IMR-90 (cell line): ENCODE measurements around the gene COL2A1. TPM values are rescaled to one million over a fixed set of nuclear protein-coding genes. Genes with fewer than 3 reads are reported as not detected.

Experiments
- ATAC-seq: fragments of 200-7000 bp; cut with Tn5 transposase; 2 replicates; pipeline ENCODE4 v1.9.1; 2020; ENCODE audit warnings: low read depth, mild to moderate bottlenecking, moderate library complexity
- BruUV-seq: library from RNA; stranded (reverse); fragments of 400-500 nt; replicated peaks from 2 replicates; lab custom pipeline; 2021; lab: Mats Ljungman, UMichigan
- CTCF ChIA-PET: fragments of 300-600 bp; formaldehyde crosslinking; extraction: SDS; loops from one replicate; lab custom pipeline; 2021; ENCODE audit warnings: antibody characterized with exemption; lab: Yijun Ruan, JAX
- POLR2A ChIA-PET: fragments of 300-600 bp; sonication (Branson Sonifier 250); formaldehyde crosslinking; loops from one replicate; lab custom pipeline; 2022; ENCODE audit warnings: antibody characterized with exemption; ENCODE audit not compliant: unreplicated experiment; lab: Charles Lee
- DNase-seq: peaks from one replicate; pipeline ENCODE4 v3.0.0; 2013
- H2AFZ ChIP-seq: replicated peaks from 2 replicates; pipeline ENCODE3; 2013; ENCODE audit warnings: low read length, mild to moderate bottlenecking; ENCODE audit not compliant: poor library complexity
- H2AK5ac ChIP-seq: 2 replicates; pipeline ENCODE4 v1.6.1; 2013; ENCODE audit warnings: low read depth, low read length, inconsistent platforms
- H2AK9ac ChIP-seq: replicated peaks from 2 replicates; pipeline ENCODE3; 2013; ENCODE audit warnings: mild to moderate bottlenecking, low read depth, low read length, moderate library complexity; ENCODE audit not compliant: poor library complexity
- H2BK120ac ChIP-seq: 2 replicates; pipeline ENCODE4 v1.6.1; 2013; ENCODE audit warnings: low read depth, low read length, inconsistent platforms
- H2BK15ac ChIP-seq: 3 replicates; pipeline ENCODE4 v1.6.1; 2013; ENCODE audit warnings: low read depth, low read length, inconsistent platforms
- H2BK20ac ChIP-seq: 2 replicates; pipeline ENCODE4 v1.6.1; 2013; ENCODE audit warnings: low read depth, mild to moderate bottlenecking, inconsistent platforms, low read length, moderate library complexity
- H2BK5ac ChIP-seq: 2 replicates; pipeline ENCODE4 v1.6.1; 2013; ENCODE audit warnings: mild to moderate bottlenecking, low read depth, low read length, inconsistent platforms; ENCODE audit not compliant: poor library complexity, severe bottlenecking
- H3K14ac ChIP-seq: replicated peaks from 2 replicates; pipeline ENCODE4 v1.6.1; 2013; ENCODE audit warnings: low read depth, low read length, inconsistent platforms
- H3K18ac ChIP-seq: 2 replicates; pipeline ENCODE4 v1.6.1; 2013; ENCODE audit warnings: low read depth, low read length, control low read depth
- H3K23ac ChIP-seq: 2 replicates; pipeline ENCODE4 v1.6.1; 2013; ENCODE audit warnings: low read depth, low read length, inconsistent platforms
- H3K27ac ChIP-seq: 2 replicates; pipeline ENCODE4 v1.5.1; 2013; ENCODE audit warnings: mild to moderate bottlenecking, control low read depth, low read length; ENCODE audit not compliant: insufficient read depth
- H3K27me3 ChIP-seq: 2 replicates; pipeline ENCODE4 v1.6.1; 2013; ENCODE audit warnings: low read length; ENCODE audit not compliant: control insufficient read depth, insufficient read depth
- H3K36me3 ChIP-seq: 2 replicates; pipeline ENCODE4 v1.6.1; 2013; ENCODE audit warnings: low read length, mixed read lengths; ENCODE audit not compliant: control insufficient read depth, insufficient read depth
- H3K4ac ChIP-seq: 2 replicates; pipeline ENCODE4 v1.6.1; 2013; ENCODE audit warnings: low read depth, low read length, inconsistent platforms
- H3K4me1 ChIP-seq: 2 replicates; pipeline ENCODE4 v1.6.1; 2013; ENCODE audit warnings: low read length, mixed read lengths; ENCODE audit not compliant: control insufficient read depth, insufficient read depth
- H3K4me2 ChIP-seq: 2 replicates; pipeline ENCODE4 v1.6.1; 2013; ENCODE audit warnings: low read depth, mild to moderate bottlenecking, control low read depth, low read length, moderate library complexity
- H3K4me3 ChIP-seq: 2 replicates; pipeline ENCODE4 v1.5.1; 2013; ENCODE audit warnings: low read depth, mild to moderate bottlenecking, control low read depth, low read length, moderate library complexity; ENCODE audit not compliant: insufficient read depth
- H3K56ac ChIP-seq: 2 replicates; pipeline ENCODE4 v1.6.1; 2013; ENCODE audit warnings: low read length, inconsistent platforms; ENCODE audit not compliant: insufficient read depth; ENCODE audit errors: extremely low read depth
- H3K79me1 ChIP-seq, 2 experiments: 2 replicates each; pipeline ENCODE4 v1.6.1; 2013; ENCODE audit warnings: low read length in 2 of 2, inconsistent platforms in 1 of 2, low read depth in 1 of 2
- H3K9ac ChIP-seq: 2 replicates; pipeline ENCODE4 v1.6.1; 2013; ENCODE audit warnings: low read depth, low read length, control low read depth
- H3K9me1 ChIP-seq: 2 replicates; pipeline ENCODE4 v1.6.1; 2013; ENCODE audit warnings: low read length, inconsistent platforms; ENCODE audit not compliant: insufficient read depth
- H3K9me3 ChIP-seq: 2 replicates; pipeline ENCODE4 v1.6.1; 2013; ENCODE audit warnings: low read length; ENCODE audit not compliant: control insufficient read depth, insufficient read depth
- H4K20me1 ChIP-seq: 2 replicates; pipeline ENCODE4 v1.6.1; 2013; ENCODE audit warnings: low read length, inconsistent platforms; ENCODE audit not compliant: insufficient read depth
- H4K5ac ChIP-seq: 2 replicates; pipeline ENCODE4 v1.6.1; 2013; ENCODE audit warnings: mild to moderate bottlenecking, low read depth, low read length, control low read depth
- H4K8ac ChIP-seq, 2 experiments: 2 replicates each; pipeline ENCODE4 v1.6.1; 2013; ENCODE audit warnings: low read depth in 2 of 2, low read length in 2 of 2, control low read depth in 1 of 2, inconsistent platforms in 1 of 2
- H4K91ac ChIP-seq: 2 replicates; pipeline ENCODE4 v1.6.1; 2013; ENCODE audit warnings: low read depth, low read length, inconsistent platforms; ENCODE audit not compliant: insufficient read depth
- CHD1 ChIP-seq: IDR thresholded peaks from 2 replicates; pipeline ENCODE4 v1.6.1; 2012; ENCODE audit warnings: low read depth, low read length, improper control_type of control experiment
- NFE2L2 ChIP-seq: fragments of 150-350 bp; IDR thresholded peaks from 2 replicates; pipeline ENCODE4 v1.6.1; 2016; ENCODE audit warnings: low read depth, mild to moderate bottlenecking, low read length
- POLR2A ChIP-seq: IDR thresholded peaks from 2 replicates; pipeline ENCODE4 v1.6.1; 2012; ENCODE audit warnings: mild to moderate bottlenecking, low read depth, low read length
- RAD21 ChIP-seq: IDR thresholded peaks from 2 replicates; pipeline ENCODE4 v1.6.1; 2012; ENCODE audit warnings: low read length, improper control_type of control experiment
- RCOR1 ChIP-seq: IDR thresholded peaks from 2 replicates; pipeline ENCODE4 v1.6.1; 2012; ENCODE audit warnings: mild to moderate bottlenecking, low read length, improper control_type of control experiment; ENCODE audit not compliant: insufficient replicate concordance
- RFX5 ChIP-seq: IDR thresholded peaks from 2 replicates; pipeline ENCODE4 v1.8.0; 2012; ENCODE audit warnings: low read depth, mild to moderate bottlenecking, low read length, moderate library complexity
- SMC3 ChIP-seq: fragments of 150-350 bp; IDR thresholded peaks from 2 replicates; pipeline ENCODE4 v1.6.1; 2016; ENCODE audit warnings: low read depth, mild to moderate bottlenecking, antibody characterized with exemption, low read length, moderate library complexity
- WGBS, 2 experiments: methylation state at CpG; one replicate each; pipeline versions ENCODE4 v1.1.5 to v1.1.7; 2013; ENCODE audit warnings: missing lambda C conversion rate in 2 of 2; ENCODE audit not compliant: insufficient read length in 1 of 2; ENCODE audit errors: extremely low coverage in 2 of 2; 5-methylcytosine and 5-hydroxymethylcytosine counted together
- dilution Hi-C: fragments of 300-500 bp; cut with HindIII; formaldehyde crosslinking; loops from one replicate; pipeline ENCODE4 v1.14.3; 2018; ENCODE audit warnings: low sequenced_read_pairs; ENCODE audit not compliant: unreplicated experiment
- in situ Hi-C: fragments of 300-500 bp; cut with MboI; formaldehyde crosslinking; loops from 3 replicates; pipeline ENCODE4 v1.14.3; 2019; ENCODE audit warnings: low sequenced_read_pairs, inconsistent platforms, mixed read lengths
- intact Hi-C: fragments of 100-400 bp; cut with micrococcal nuclease; formaldehyde crosslinking; loops from 2 replicates; pipeline ENCODE4 v1.10.0; 2022
- polyA plus RNA-seq, 3 experiments: library from polyadenylated mRNA; depleted of rRNA; stranded (reverse); fragments of >200 nt; gene quantifications; 2 replicates each; pipeline ENCODE4 v1.2.3, GENCODE V29; 2012; ENCODE audit warnings: low replicate concordance in 1 of 3
- total RNA-seq: library from RNA; depleted of rRNA; stranded (reverse); fragments of >200 nt; gene quantifications from 2 replicates; pipeline ENCODE4 v1.2.3, GENCODE V29; 2012

Gene COL2A1
- total and polyA plus RNA-seq, 2 of the 4 experiments (the other 2 are of a cell fraction), result 0.05 TPM; not detected in 1

- H2BK5ac ChIP-seq, result no peak overlapping the region
- no peak overlapping the region for H3K4me3 ChIP-seq
- H3K56ac ChIP-seq, result no peak overlapping the region
- CTCF ChIA-PET, result no interaction called here
- H3K36me3 ChIP-seq, result no peaks in the 10 kb centered on the region
- H3K4me2 ChIP-seq, result no peak overlapping the region
- POLR2A ChIA-PET, result no interaction called here
- no peak overlapping the region for H2AK9ac ChIP-seq
- intact Hi-C loops (no loop called here), dilution Hi-C loops (no loop called here), in situ Hi-C loops (no loop called here)
- H2BK20ac ChIP-seq, result no peak overlapping the region
- H4K5ac ChIP-seq, result no peak overlapping the region
- no peak overlapping the region for H2BK120ac ChIP-seq
- no peak overlapping the region for H4K8ac ChIP-seq
- H3K4me1 ChIP-seq, result no peaks in the 10 kb centered on the region; the same call in 1 of the 2 replicates
- no peak overlapping the region for H3K9ac ChIP-seq
- H3K14ac ChIP-seq, result no peak overlapping the region
- ATAC-seq (no peak), DNase-seq (no peak)
- H2BK15ac ChIP-seq, result no peak overlapping the region
- TF ChIP-seq SMC3 (no peak), RAD21 (no peak), NFE2L2 (no peak), RCOR1 (no peak), CHD1 (no peak), RFX5 (no peak), POLR2A (no peak)
- no TSS peak for BruUV-seq
- WGBS, 2 experiments, result 91% methylated on average over 4 of the region's 10 CpGs; no CpG with 5 or more reads in 1 of the 2 experiments
- H3K23ac ChIP-seq, result no peak overlapping the region
- no peak overlapping the region for H2AK5ac ChIP-seq
- H3K9me3 ChIP-seq, result no peaks in the 10 kb centered on the region
- H3K4ac ChIP-seq, result no peak overlapping the region
- no peak overlapping the region for H2AFZ ChIP-seq
- H3K27ac ChIP-seq, result no peak overlapping the region
- no peaks in the 10 kb centered on the region for H4K20me1 ChIP-seq
- no peak overlapping the region for H3K18ac ChIP-seq
- H3K27me3 ChIP-seq, result peaks cover 63% of the 10 kb centered on the region
- H3K79me1 ChIP-seq, result no peaks in the 10 kb centered on the region
- no peak overlapping the region for H4K91ac ChIP-seq
- no peaks in the 10 kb centered on the region for H3K9me1 ChIP-seq
Measured at GRCh38 chr12:47992776-47993175, 11.5 kb downstream of the COL2A1 start.
